ENCODE data around the gene MYO18A.

- TF ChIP-seq, protein P1, sequence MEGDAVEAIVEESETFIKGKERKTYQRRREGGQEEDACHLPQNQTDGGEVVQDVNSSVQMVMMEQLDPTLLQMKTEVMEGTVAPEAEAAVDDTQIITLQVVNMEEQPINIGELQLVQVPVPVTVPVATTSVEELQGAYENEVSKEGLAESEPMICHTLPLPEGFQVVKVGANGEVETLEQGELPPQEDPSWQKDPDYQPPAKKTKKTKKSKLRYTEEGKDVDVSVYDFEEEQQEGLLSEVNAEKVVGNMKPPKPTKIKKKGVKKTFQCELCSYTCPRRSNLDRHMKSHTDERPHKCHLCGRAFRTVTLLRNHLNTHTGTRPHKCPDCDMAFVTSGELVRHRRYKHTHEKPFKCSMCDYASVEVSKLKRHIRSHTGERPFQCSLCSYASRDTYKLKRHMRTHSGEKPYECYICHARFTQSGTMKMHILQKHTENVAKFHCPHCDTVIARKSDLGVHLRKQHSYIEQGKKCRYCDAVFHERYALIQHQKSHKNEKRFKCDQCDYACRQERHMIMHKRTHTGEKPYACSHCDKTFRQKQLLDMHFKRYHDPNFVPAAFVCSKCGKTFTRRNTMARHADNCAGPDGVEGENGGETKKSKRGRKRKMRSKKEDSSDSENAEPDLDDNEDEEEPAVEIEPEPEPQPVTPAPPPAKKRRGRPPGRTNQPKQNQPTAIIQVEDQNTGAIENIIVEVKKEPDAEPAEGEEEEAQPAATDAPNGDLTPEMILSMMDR (IDR thresholded peaks at IDR 0.05): no peak
- TF ChIP-seq POLR2A (IDR thresholded peaks at IDR 0.05; ENCODE audit: low read depth): no peak
These were observed 12.9 kb upstream of the MYO18A start for GRCh38 chr17:29193146-29193545.

Measured in esophagus muscularis mucosa (tissue), 3 donors.